GM19035 (cell line): Measurements from ENCODE around the gene PRKCA.

ENCODE experiments used
- ATAC-seq: cut with Tn5 transposase; IDR thresholded peaks from one replicate; pipeline ENCODE4 v1.9.1; 2021; ENCODE audit not compliant: unreplicated experiment

The PRKCA gene

DNA sequence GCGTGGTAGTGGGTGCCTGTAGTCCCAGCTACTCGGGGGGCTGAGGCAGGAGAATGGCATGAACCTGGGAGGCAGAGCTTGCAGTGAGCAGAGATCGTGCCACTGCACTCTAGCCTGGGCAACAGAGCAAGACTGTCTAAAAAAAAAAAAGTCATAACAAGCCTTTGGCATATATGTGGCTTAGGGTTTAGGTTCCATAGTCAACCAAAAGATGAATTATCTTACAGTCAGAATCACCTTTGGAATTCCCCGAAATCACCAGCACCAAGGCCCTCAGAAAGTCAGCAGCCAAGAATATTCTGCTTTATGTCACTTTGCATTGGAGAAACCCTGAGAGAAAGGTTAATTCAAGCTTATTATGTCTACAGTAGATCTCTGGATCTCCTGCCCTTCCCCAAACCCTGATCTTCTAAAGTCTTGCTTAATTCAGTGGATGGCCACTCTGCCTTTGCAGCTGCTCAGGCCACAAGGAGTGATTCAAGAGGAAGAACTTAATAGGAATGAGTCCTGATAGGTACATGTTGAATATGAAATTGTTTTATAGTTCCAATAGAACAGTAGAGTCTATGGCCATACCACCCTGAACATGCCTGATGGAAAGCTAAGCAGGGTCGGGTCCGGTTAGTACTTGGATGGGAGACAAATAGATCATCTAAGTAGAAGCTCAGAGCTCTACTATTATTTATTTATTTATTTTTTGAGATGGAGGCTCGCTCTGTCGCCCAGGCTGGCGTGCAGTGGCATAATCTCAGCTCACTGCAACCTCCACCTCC lies 336.5 kb downstream of the PRKCA start:
- no peak for ATAC-seq

GRCh38 chr17:66643815-66644710 lies 341.6 kb downstream of the PRKCA start:
- ATAC-seq: no peak

DNA sequence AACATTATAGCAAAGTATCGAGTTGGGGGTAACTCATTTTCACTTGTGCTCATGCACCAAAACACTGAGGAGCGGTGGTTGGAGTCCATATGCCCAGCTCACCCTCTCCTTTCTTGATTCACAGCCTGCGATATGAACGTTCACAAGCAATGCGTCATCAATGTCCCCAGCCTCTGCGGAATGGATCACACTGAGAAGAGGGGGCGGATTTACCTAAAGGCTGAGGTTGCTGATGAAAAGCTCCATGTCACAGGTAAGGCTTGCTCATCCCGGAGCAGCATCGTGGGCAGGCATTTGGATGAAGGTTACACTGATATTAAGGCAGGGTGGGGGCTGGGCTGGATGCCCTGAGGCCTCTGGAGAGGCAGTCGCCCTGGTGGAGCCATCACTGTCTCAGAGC lies 342.8 kb downstream of the PRKCA start:
- ATAC-seq: no peak

GRCh38 chr17:66647391-66647983 lies 345.1 kb downstream of the PRKCA start:
- no peak for ATAC-seq

DNA sequence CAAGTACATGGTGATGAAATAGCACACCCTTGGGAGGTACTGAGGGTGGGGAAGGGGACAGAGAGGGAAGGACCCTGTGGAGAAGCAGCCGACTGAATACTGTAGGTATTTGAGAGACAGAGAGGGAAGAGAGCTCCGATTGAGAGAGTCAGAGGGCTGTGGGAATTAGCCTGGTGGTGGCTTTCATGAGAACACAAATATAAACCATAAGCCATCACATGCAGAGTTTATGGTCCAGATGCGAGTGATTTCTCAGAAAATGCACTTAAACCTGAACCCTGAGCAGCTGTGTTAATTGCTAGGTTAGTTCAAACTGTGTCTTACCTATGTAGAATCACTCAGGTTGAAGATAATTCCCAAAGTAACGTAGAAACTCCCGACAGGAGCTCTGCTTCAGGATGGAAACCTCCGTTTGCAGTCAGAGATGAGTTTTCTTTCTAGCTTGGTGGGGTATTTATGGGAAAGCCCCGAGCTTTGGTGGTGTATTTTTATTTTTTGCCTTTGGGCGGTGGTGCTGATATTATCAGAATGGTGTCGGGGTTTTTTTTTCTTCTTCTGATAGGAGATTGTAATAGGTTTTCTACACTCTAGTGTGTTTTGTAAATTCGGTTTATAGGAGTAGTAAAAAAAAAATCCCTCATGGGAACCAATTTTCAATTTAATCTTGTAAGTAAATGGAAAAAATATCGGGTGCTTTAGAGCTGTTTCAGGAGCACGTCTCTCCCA lies 347.6 kb downstream of the PRKCA start:
- no peak for ATAC-seq

DNA sequence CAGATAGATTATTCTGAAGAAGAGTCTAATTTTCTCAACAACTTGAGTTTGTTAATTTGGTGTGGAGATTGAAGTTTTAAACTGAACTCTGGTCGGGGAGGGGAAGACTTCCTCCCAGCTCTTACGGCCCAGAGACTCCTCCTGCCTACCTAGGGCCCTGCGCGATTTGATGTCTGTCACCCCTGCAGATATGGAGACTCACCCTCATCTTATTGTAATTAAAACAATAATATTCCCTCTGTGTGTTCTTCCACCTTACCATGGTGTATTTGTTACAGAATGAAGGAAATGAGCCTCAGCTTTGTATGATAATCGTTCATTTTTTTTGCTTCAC lies 348.1 kb downstream of the PRKCA start:
- no peak for ATAC-seq

GRCh38 chr17:66652840-66653507 lies 350.6 kb downstream of the PRKCA start:
- no peak for ATAC-seq

DNA sequence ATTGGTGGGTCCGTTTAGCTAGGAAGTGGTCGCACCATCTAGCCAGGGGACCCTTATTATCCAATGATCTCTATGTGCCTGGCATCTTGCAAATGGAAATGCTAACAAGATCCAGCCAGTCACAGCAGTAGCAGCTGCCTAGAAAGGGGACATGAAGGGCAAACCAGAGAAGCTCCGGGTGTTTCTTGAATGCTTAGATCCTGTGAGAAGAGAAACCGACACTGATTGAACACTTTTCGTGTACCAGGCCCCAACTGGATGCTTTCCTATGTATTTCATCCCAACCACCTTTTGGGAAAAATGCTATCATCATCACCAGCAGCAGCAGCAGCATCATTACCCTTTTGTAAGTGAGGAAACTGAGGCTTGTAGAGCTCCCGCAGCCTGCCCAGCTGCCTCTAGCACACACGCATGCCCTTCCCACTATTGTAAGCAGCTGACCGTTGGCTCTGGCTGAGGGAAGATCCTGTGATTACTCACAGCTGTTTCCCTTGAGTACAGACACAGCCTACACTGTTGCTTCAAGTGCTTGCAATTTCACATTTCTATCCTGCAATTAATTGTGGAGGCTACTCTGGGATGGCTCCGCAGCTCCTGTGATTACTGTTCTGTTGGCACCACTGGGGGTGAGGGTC lies 351.8 kb downstream of the PRKCA start:
- no peak for ATAC-seq

GRCh38 chr17:66654764-66655163 lies 352.4 kb downstream of the PRKCA start:
- no peak for ATAC-seq

DNA sequence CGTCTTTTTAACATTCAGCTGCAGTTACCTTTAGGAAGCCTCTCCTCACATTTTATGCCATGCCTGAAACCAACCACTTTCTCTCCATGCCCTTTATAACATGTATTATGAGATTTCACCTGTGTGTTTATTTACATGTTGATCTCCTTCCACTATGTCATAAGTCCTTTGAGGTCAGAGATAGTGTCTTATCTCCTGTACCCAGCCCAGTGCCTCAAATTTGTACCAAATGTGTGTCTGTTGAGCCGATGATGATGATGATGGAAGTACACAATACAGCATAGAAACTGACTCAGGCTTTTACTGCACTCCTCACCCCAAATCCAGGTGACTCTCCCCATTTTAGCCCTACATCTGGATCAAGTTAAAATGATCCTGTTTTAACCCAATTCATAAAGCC lies 353.0 kb downstream of the PRKCA start:
- ATAC-seq: no peak

GRCh38 chr17:66655861-66656260 lies 353.4 kb downstream of the PRKCA start:
- ATAC-seq: no peak

DNA sequence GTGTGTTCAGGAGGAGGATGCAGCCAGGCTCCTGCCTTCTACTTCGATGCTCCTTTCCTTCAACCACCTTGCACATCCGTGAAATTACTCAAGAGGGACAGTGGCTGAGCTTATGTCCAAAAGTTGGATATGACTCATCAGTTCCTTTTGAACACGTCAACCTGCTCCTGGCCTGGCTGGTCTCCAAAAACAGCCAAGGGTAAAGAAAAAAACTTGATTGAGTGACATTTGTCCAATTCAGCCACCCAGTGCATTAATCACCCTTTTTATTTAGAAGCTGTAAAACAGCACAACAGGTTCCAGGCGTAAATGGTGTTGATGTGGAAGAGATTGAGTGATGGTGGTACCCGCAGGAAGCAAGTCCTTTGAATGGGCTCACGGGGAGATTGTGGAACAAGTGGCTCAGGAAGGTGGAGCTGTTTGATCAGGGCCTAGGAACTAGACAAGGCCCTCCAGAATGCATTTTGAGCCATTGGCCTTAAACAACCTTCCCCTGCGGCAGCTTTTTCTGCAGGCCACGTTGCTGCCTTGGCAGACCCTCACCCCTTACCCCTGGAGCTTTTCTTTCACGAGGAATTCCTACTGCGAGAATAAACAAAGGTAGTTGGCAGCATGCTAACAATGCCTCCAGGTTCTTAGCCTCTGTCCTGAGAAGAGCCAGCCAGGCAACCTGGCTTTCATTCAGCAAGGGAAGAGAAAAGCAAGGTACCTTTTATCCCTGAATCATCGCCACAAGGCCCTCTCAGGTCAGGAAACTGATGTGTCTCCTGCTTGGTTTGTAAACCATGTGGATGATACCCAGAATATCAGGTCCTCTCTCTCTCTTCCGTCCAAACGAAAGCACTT lies 359.2 kb downstream of the PRKCA start:
- no peak for ATAC-seq

DNA sequence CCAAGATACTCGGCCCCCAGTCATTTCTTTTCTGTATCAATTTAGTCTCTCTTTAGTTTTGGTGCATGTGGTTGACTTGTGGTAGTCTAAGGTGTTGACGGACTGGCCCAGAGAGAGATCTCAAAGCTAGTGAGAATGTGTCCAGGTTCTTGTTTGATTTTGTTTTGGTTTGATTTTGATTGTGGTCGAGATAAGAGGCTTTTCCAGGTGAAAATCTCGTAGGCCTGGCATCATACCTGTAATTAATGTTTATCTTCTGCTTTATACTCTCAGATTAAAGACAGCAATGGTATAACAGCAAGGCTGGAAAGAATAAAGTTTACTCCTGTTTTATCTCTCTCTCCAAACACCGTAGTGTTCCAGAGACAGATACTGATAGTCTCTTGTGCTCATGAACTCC lies 360.1 kb downstream of the PRKCA start:
- no peak for ATAC-seq

DNA sequence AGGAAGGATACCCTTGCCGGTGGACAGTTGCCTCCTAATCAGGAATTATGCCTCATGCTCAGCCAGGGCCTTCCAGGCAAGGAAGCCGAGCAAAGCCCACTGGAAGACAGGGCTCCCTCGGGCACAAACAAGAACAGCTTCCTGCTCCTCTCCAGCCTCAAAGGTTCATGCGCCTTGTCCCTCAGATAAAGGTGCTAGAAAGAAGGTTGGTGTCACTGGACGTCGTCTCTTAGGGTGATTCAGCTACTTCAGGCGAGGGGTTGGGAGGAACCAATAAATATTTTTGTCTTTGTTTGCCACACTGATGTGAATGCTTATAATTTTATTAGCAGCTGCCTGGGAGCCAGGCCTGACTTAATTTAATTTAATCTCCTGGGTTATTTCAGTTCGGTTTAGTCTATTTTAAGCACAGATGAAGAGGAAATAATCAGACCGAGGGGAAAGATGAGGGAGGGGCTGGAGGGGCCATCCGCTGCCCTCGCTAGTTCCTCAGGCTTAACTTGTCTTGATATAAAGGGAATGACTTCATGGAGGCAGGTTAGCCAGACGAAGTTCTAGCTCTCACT lies 360.7 kb downstream of the PRKCA start:
- ATAC-seq: no peak

DNA sequence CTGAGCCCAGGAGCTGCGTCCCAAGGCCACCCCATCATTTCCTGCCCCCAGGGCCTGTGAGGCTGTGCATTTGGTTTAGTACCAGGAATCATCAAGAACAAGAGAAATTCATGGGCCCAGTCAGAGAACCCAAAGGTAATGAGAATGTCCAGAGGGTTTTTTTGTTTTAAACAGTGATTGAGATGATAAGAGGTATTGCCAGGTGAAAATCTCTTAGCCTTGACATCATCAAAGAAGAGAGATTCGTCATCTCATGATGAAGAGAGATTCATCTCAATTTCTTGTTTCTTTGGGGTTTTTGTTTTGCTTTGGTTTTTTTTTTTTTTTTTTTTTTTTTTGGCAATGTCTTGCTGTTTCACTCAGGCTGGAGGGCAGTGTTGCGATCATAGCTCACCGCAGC lies 361.9 kb downstream of the PRKCA start:
- ATAC-seq: no peak

GRCh38 chr17:66665194-66665593 lies 362.8 kb downstream of the PRKCA start:
- no peak for ATAC-seq

GRCh38 chr17:66667090-66667489 lies 364.7 kb downstream of the PRKCA start:
- no peak for ATAC-seq

GRCh38 chr17:66667491-66668030 lies 365.1 kb downstream of the PRKCA start:
- peak; percentile 59 for ATAC-seq

- no peak for ATAC-seq
Observed at GRCh38 chr17:66670206-66670605, 367.8 kb downstream of the PRKCA start.
